Esophagus squamous epithelium (tissue), 4 donors: Measurements from ENCODE around the gene PPP4C.
"Not testable (repeated sequence)": the region's sequence is repeated elsewhere in the genome, so short reads cannot be mapped to it uniquely, and the experiment has no call there.

Source experiments
- POLR2A ChIP-seq, 4 donors: fragments of 450-650 bp; IDR thresholded peaks; one replicate each; pipeline ENCODE4 v1.6.1; 2017; ENCODE audit warnings: antibody characterized with exemption in 4 of 4, mild to moderate bottlenecking in 4 of 4, moderate library complexity in 3 of 4
- TF ChIP-seq, protein P1 (sequence below), 6 experiments: fragments of 450-650 bp in 4 of 6; fragments of 200-600 bp in 2 of 6; sonication (generic) in 2 of 6; IDR thresholded peaks; one replicate each; pipeline ENCODE4 v1.5.1; 2016 to 2019; ENCODE audit warnings: antibody characterized with exemption in 6 of 6, mild to moderate bottlenecking in 4 of 6, moderate library complexity in 4 of 6

GRCh38 chr16:30114833-30115232 is 39.0 kb downstream of the PPP4C start:
- TF ChIP-seq, protein P1, sequence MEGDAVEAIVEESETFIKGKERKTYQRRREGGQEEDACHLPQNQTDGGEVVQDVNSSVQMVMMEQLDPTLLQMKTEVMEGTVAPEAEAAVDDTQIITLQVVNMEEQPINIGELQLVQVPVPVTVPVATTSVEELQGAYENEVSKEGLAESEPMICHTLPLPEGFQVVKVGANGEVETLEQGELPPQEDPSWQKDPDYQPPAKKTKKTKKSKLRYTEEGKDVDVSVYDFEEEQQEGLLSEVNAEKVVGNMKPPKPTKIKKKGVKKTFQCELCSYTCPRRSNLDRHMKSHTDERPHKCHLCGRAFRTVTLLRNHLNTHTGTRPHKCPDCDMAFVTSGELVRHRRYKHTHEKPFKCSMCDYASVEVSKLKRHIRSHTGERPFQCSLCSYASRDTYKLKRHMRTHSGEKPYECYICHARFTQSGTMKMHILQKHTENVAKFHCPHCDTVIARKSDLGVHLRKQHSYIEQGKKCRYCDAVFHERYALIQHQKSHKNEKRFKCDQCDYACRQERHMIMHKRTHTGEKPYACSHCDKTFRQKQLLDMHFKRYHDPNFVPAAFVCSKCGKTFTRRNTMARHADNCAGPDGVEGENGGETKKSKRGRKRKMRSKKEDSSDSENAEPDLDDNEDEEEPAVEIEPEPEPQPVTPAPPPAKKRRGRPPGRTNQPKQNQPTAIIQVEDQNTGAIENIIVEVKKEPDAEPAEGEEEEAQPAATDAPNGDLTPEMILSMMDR (IDR thresholded peaks at IDR 0.05): not testable (repeated sequence)
- not testable (repeated sequence) for TF ChIP-seq POLR2A (IDR thresholded peaks at IDR 0.05)
